HepG2 (cell line): ENCODE measurements around the gene METTL23. TPM values are rescaled to one million over a fixed set of nuclear protein-coding genes. Genes with fewer than 3 reads are reported as not detected.
A peak's percentile ranks its signal among the peaks of the same experiment; 100 is the strongest.

ENCODE experiments used
- ARNT2 ChIP-seq: sonication (generic); formaldehyde crosslinking; IDR thresholded peaks from 2 replicates; pipeline ENCODE4 v1.8.0; 2022; ENCODE audit warnings: mild to moderate bottlenecking, low read depth, missing genetic modification reagents, moderate library complexity
- CSRNP2 ChIP-seq: sonication (generic); formaldehyde crosslinking; conservative IDR thresholded peaks from 2 replicates; pipeline ENCODE4 v1.8.0; 2022; ENCODE audit warnings: low read depth, missing genetic modification reagents
- ELF3 ChIP-seq: IDR thresholded peaks from 2 replicates; pipeline ENCODE4 v1.6.1; 2016; ENCODE audit warnings: missing genetic modification reagents, missing compliant biosample characterization
- ERF ChIP-seq: IDR thresholded peaks from 2 replicates; pipeline ENCODE4 v1.6.1; 2018; ENCODE audit warnings: missing biosample characterization, missing genetic modification reagents
- FOXA3 ChIP-seq: IDR thresholded peaks from 2 replicates; pipeline ENCODE4 v1.6.1; 2016; ENCODE audit warnings: missing genetic modification reagents, missing compliant biosample characterization
- GATAD1 ChIP-seq: IDR thresholded peaks from 2 replicates; pipeline ENCODE4 v1.6.1; 2016; ENCODE audit warnings: missing genetic modification reagents, missing compliant biosample characterization
- HDAC1 ChIP-seq: sonication (generic); formaldehyde crosslinking; IDR thresholded peaks from 2 replicates; pipeline ENCODE4 v1.5.1; 2020; ENCODE audit warnings: mild to moderate bottlenecking, missing genetic modification reagents
- HNF4G ChIP-seq, 2 experiments: sonication (generic) in 1 of 2; formaldehyde crosslinking in 1 of 2; IDR thresholded peaks; 2 replicates each; pipeline versions ENCODE4 v1.4.0 to v1.6.1; 2011 to 2020; ENCODE audit warnings: borderline replicate concordance in 2 of 2, low read depth in 2 of 2, mild to moderate bottlenecking in 2 of 2, low read length in 1 of 2, missing genetic modification reagents in 1 of 2, moderate library complexity in 1 of 2
- IKZF4 ChIP-seq: sonication (generic); formaldehyde crosslinking; IDR thresholded peaks from 2 replicates; pipeline ENCODE4 v1.5.1; 2020; ENCODE audit warnings: borderline replicate concordance, mild to moderate bottlenecking, low read depth, missing genetic modification reagents; ENCODE audit errors: not compliant biosample characterization
- KDM3A ChIP-seq: IDR thresholded peaks from 2 replicates; pipeline ENCODE4 v1.6.1; 2018; ENCODE audit warnings: low read depth, missing compliant biosample characterization
- KDM4B ChIP-seq: sonication (generic); formaldehyde crosslinking; IDR thresholded peaks from 2 replicates; pipeline ENCODE4 v1.4.0; 2020; ENCODE audit warnings: missing genetic modification reagents
- SALL2 ChIP-seq: sonication (generic); formaldehyde crosslinking; IDR thresholded peaks from 2 replicates; pipeline ENCODE4 v1.8.1; 2023; ENCODE audit warnings: mild to moderate bottlenecking, missing genetic modification reagents, inconsistent platforms
- STAT6 ChIP-seq: sonication (generic); formaldehyde crosslinking; IDR thresholded peaks from 2 replicates; pipeline ENCODE4 v1.4.0; 2020; ENCODE audit warnings: missing genetic modification reagents, mild to moderate bottlenecking, borderline replicate concordance
- XRCC5 ChIP-seq: fragments of 200-400 bp; formaldehyde crosslinking; optimal IDR thresholded peaks from 2 replicates; pipeline ENCODE3; 2017; ENCODE audit warnings: mild to moderate bottlenecking, low read length
- ZFX ChIP-seq: sonication (generic); formaldehyde crosslinking; IDR thresholded peaks from 2 replicates; pipeline ENCODE4 v1.4.0; 2020; ENCODE audit warnings: mild to moderate bottlenecking, low read depth, missing genetic modification reagents, moderate library complexity
- ZKSCAN5 ChIP-seq: sonication (generic); formaldehyde crosslinking; IDR thresholded peaks from 2 replicates; pipeline ENCODE4 v1.5.1; 2020; ENCODE audit warnings: mild to moderate bottlenecking, missing genetic modification reagents
- ZMAT5 ChIP-seq: sonication (generic); formaldehyde crosslinking; IDR thresholded peaks from 2 replicates; pipeline ENCODE4 v1.5.0; 2020; ENCODE audit warnings: mild to moderate bottlenecking, low read depth, missing genetic modification reagents, borderline replicate concordance
- ZNF10 ChIP-seq: sonication (generic); formaldehyde crosslinking; IDR thresholded peaks from 2 replicates; pipeline ENCODE4 v1.4.0; 2020; ENCODE audit warnings: mild to moderate bottlenecking, low read depth, missing genetic modification reagents, borderline replicate concordance
- ZNF335 ChIP-seq: sonication (generic); formaldehyde crosslinking; IDR thresholded peaks from 2 replicates; pipeline ENCODE4 v1.4.0; 2020; ENCODE audit warnings: missing genetic modification reagents
- ZNF431 ChIP-seq: sonication (generic); formaldehyde crosslinking; IDR thresholded peaks from 2 replicates; pipeline ENCODE4 v1.9.0; 2022; ENCODE audit warnings: missing genetic modification reagents, low read depth, mild to moderate bottlenecking, borderline replicate concordance
- ZNF513 ChIP-seq: sonication (generic); formaldehyde crosslinking; conservative IDR thresholded peaks from 2 replicates; pipeline ENCODE4 v1.5.0; 2020; ENCODE audit warnings: missing genetic modification reagents
- ZNF577 ChIP-seq: sonication (generic); formaldehyde crosslinking; IDR thresholded peaks from 2 replicates; pipeline ENCODE4 v1.4.0; 2020; ENCODE audit warnings: mild to moderate bottlenecking, low read depth, missing genetic modification reagents, borderline replicate concordance
- ZSCAN30 ChIP-seq: sonication (generic); formaldehyde crosslinking; IDR thresholded peaks from 2 replicates; pipeline ENCODE4 v1.5.0; 2020; ENCODE audit warnings: mild to moderate bottlenecking, missing genetic modification reagents
- ZSCAN9 ChIP-seq: IDR thresholded peaks from 2 replicates; pipeline ENCODE4 v1.6.1; 2016; ENCODE audit warnings: borderline replicate concordance
- polyA plus RNA-seq, 8 experiments: library from polyadenylated mRNA; depleted of rRNA in 3 of 8; stranded (reverse) in 7 of 8; unstranded in 1 of 8; fragments of >200 nt; fragmentation: Illumina TruSeq in 4 of 8; extraction: Trizol in 4 of 8; gene quantifications; 2 replicates each; pipeline versions ENCODE4 v1.2.1 to v1.2.3, GENCODE V29; 2011 to 2016; ENCODE audit warnings: low read depth in 4 of 8, missing spikeins in 1 of 8, mixed read lengths in 1 of 8; ENCODE audit not compliant: insufficient read depth in 1 of 8
- total RNA-seq, 5 experiments: library from RNA; depleted of rRNA; stranded (reverse); fragments of >200 nt; fragmentation: Illumina TruSeq; extraction: Trizol; gene quantifications; 2 replicates each; pipeline ENCODE4 v1.2.3, GENCODE V29; 2016; ENCODE audit warnings: low read depth in 1 of 5

Gene METTL23
- total and polyA plus RNA-seq, 2 of the 13 experiments (the other 11 are each of a cell fraction or from before 2014, with no cell fraction given), result 39.9 to 104 TPM

- TF ChIP-seq ZSCAN30 (peak; percentile 87; the same call in 1 of the 2 replicates), IKZF4 (peak; percentile 67), GATAD1 (peak; percentile 66), ARNT2 (peak; percentile 43; the same call in 1 of the 2 replicates), ERF (no peak; the same call in 1 of the 2 replicates), FOXA3 (CRISPR knock-in tag) (peak; percentile 42), ZNF431 (no peak), CSRNP2 (CRISPR knock-in tag) (no peak), HNF4G (IDR thresholded peaks at IDR 0.05; ENCODE audit: borderline replicate concordance, low read depth, low read length) (peak; percentile 45; the same call in 1 of the 2 replicates), HNF4G (CRISPR knock-in tag; IDR thresholded peaks at IDR 0.05; ENCODE audit: borderline replicate concordance, low read depth) (no peak), KDM4B (CRISPR knock-in tag) (peak; percentile 29; the same call in 1 of the 2 replicates), ZNF335 (CRISPR knock-in tag) (peak; percentile 85), ELF3 (CRISPR knock-in tag) (peak; percentile 57), ZFX (CRISPR knock-in tag) (peak; percentile 84; the same call in 1 of the 2 replicates), ZNF10 (CRISPR knock-in tag) (no peak), SALL2 (CRISPR knock-in tag) (peak; percentile 5; the same call in 1 of the 2 replicates), XRCC5 (peak; percentile 29), ZNF513 (no peak), ZKSCAN5 (0 out of 2 replicates have a peak, but pooled peaks have one; percentile 43), HDAC1 (CRISPR knock-in tag) (peak; percentile 51), STAT6 (CRISPR knock-in tag) (peak; percentile 85; the same call in 1 of the 2 replicates), ZNF577 (CRISPR knock-in tag) (no peak), ZMAT5 (peak; percentile 22; the same call in 1 of the 2 replicates), KDM3A (peak; percentile 92; the same call in 1 of the 2 replicates), ZSCAN9 (CRISPR knock-in tag) (0 out of 2 replicates have a peak, but pooled peaks have one; percentile 15)
These were observed 336 bp upstream of the METTL23 start, which contains the start of gene JMJD6 (continued) for GRCh38 chr17:76726231-76726775.
